H9 (cell line): Measurements from ENCODE around the gene ALG9. TPM values are rescaled to one million over a fixed set of nuclear protein-coding genes. Genes with fewer than 3 reads are reported as not detected.
A peak's percentile ranks its signal among the peaks of the same experiment; 100 is the strongest.

Source experiments
- DNase-seq: peaks from one replicate; pipeline ENCODE4 v3.0.0-alpha.2; 2017
- H2AFZ ChIP-seq: one replicate; pipeline ENCODE4 v1.6.1; 2013; ENCODE audit warnings: mild to moderate bottlenecking, low read length, control low read depth, moderate library complexity
- H2AK5ac ChIP-seq: 2 replicates; pipeline ENCODE4 v1.6.1; 2013; ENCODE audit warnings: low read length, control low read depth, mixed read lengths; ENCODE audit not compliant: insufficient read length
- H2BK120ac ChIP-seq: one replicate; pipeline ENCODE4 v1.6.1; 2013; ENCODE audit warnings: low read depth, mild to moderate bottlenecking, low read length, control low read depth, inconsistent platforms; ENCODE audit not compliant: poor library complexity, severe bottlenecking
- H2BK12ac ChIP-seq: 2 replicates; pipeline ENCODE4 v1.6.1; 2013; ENCODE audit warnings: low read length, control low read depth, mixed read lengths, low read depth; ENCODE audit not compliant: insufficient read length
- H2BK15ac ChIP-seq: 2 replicates; pipeline ENCODE4 v1.6.1; 2013; ENCODE audit warnings: low read depth, low read length, control low read depth
- H2BK20ac ChIP-seq: one replicate; pipeline ENCODE4 v1.6.1; 2013; ENCODE audit warnings: low read depth, mild to moderate bottlenecking, low read length, control low read depth, inconsistent platforms; ENCODE audit not compliant: poor library complexity, severe bottlenecking
- H2BK5ac ChIP-seq: 2 replicates; pipeline ENCODE4 v1.6.1; 2013; ENCODE audit warnings: low read length, control low read depth, mixed read lengths; ENCODE audit not compliant: insufficient read length
- H3K14ac ChIP-seq: 2 replicates; pipeline ENCODE4 v1.6.1; 2013; ENCODE audit warnings: low read length, control low read depth; ENCODE audit not compliant: insufficient read depth
- H3K18ac ChIP-seq: 2 replicates; pipeline ENCODE4 v1.6.1; 2013; ENCODE audit warnings: low read depth, mild to moderate bottlenecking, mixed read lengths, low read length, control low read depth; ENCODE audit not compliant: insufficient read length
- H3K23ac ChIP-seq: 2 replicates; pipeline ENCODE4 v1.6.1; 2013; ENCODE audit warnings: low read length, control low read depth, mixed read lengths, low read depth; ENCODE audit not compliant: insufficient read length
- H3K23me2 ChIP-seq: 2 replicates; pipeline ENCODE4 v1.6.1; 2013; ENCODE audit warnings: low read depth, mild to moderate bottlenecking, mixed read lengths, low read length, control low read depth; ENCODE audit not compliant: insufficient read length, poor library complexity, severe bottlenecking
- H3K27ac ChIP-seq: 2 replicates; pipeline ENCODE4 v1.5.1; 2013; ENCODE audit warnings: low read length, control low read depth, mixed read lengths, low read depth; ENCODE audit not compliant: insufficient read length
- H3K27me3 ChIP-seq: 2 replicates; pipeline ENCODE4 v1.6.1; 2013; ENCODE audit warnings: low read length, control low read depth, inconsistent platforms; ENCODE audit not compliant: insufficient read depth
- H3K4ac ChIP-seq: 2 replicates; pipeline ENCODE4 v1.6.1; 2013; ENCODE audit warnings: low read depth, mild to moderate bottlenecking, control low read depth, inconsistent platforms, low read length, moderate library complexity
- H3K4me1 ChIP-seq: 2 replicates; pipeline ENCODE4 v1.6.1; 2013; ENCODE audit warnings: low read length, control low read depth, inconsistent platforms; ENCODE audit not compliant: insufficient read depth
- H3K4me2 ChIP-seq: 2 replicates; pipeline ENCODE4 v1.6.1; 2013; ENCODE audit warnings: low read length, control low read depth, mixed read lengths; ENCODE audit not compliant: insufficient read length, insufficient read depth
- H3K56ac ChIP-seq: 2 replicates; pipeline ENCODE4 v1.6.1; 2013; ENCODE audit warnings: low read depth, mild to moderate bottlenecking, mixed read lengths, low read length, control low read depth; ENCODE audit not compliant: insufficient read length
- H3K79me1 ChIP-seq: 2 replicates; pipeline ENCODE4 v1.6.1; 2013; ENCODE audit warnings: low read depth, mild to moderate bottlenecking, moderate library complexity, low read length, control low read depth, inconsistent platforms; ENCODE audit not compliant: insufficient read depth, poor library complexity, severe bottlenecking
- H3K79me2 ChIP-seq: 2 replicates; pipeline ENCODE4 v1.6.1; 2013; ENCODE audit warnings: low read length, control low read depth, inconsistent platforms; ENCODE audit not compliant: insufficient read depth
- H3K9ac ChIP-seq: 2 replicates; pipeline ENCODE4 v1.6.1; 2013; ENCODE audit warnings: low read length, control low read depth, mixed read lengths; ENCODE audit not compliant: insufficient read length; ENCODE audit errors: extremely low read depth
- H3K9me3 ChIP-seq: one replicate; pipeline ENCODE4 v1.6.1; 2013; ENCODE audit warnings: low read depth, low read length, inconsistent platforms; ENCODE audit not compliant: control insufficient read depth
- H3T11ph ChIP-seq: one replicate; pipeline ENCODE4 v1.6.1; 2013; ENCODE audit warnings: mild to moderate bottlenecking, low read length, control low read depth, inconsistent platforms
- H4K20me1 ChIP-seq: one replicate; pipeline ENCODE4 v1.6.1; 2013; ENCODE audit not compliant: control insufficient read depth, insufficient read length, insufficient read depth
- H4K5ac ChIP-seq: 2 replicates; pipeline ENCODE4 v1.6.1; 2013; ENCODE audit warnings: low read depth, mild to moderate bottlenecking, mixed read lengths, low read length, control low read depth; ENCODE audit not compliant: insufficient read length
- H4K8ac ChIP-seq: replicated peaks from 2 replicates; pipeline ENCODE4 v1.6.1; 2013; ENCODE audit warnings: low read length, control low read depth, mixed read lengths, low read depth; ENCODE audit not compliant: insufficient read length
- H4K91ac ChIP-seq: 2 replicates; pipeline ENCODE4 v1.6.1; 2013; ENCODE audit warnings: low read depth, mild to moderate bottlenecking, moderate library complexity, mixed read lengths, low read length, control low read depth; ENCODE audit not compliant: insufficient read length
- H3K27ac Mint-ChIP-seq, 3 experiments: 2 replicates in 2 of 3; 3 replicates in 1 of 3; pipeline ENCODE4 v1.8.0; 2020 to 2021; ENCODE audit warnings: mixed read lengths in 3 of 3, mild to moderate bottlenecking in 1 of 3, moderate library complexity in 1 of 3
- H3K27me3 Mint-ChIP-seq: 2 replicates; pipeline ENCODE4 v1.8.0; 2021; ENCODE audit warnings: low read depth, mild to moderate bottlenecking, moderate library complexity, mixed read lengths
- H3K36me3 Mint-ChIP-seq, 3 experiments: 2 replicates in 2 of 3; 3 replicates in 1 of 3; pipeline ENCODE4 v1.8.0; 2020 to 2021; ENCODE audit warnings: low read depth in 3 of 3, mixed read lengths in 3 of 3; ENCODE audit not compliant: insufficient read depth in 1 of 3
- H3K4me1 Mint-ChIP-seq, 2 experiments: 2 replicates each; pipeline ENCODE4 v1.8.0; 2020; ENCODE audit warnings: mixed read lengths in 2 of 2
- H3K4me3 Mint-ChIP-seq, 2 experiments: 2 replicates in 1 of 2; 3 replicates in 1 of 2; pipeline ENCODE4 v1.8.0; 2020 to 2021; ENCODE audit warnings: mild to moderate bottlenecking in 2 of 2, mixed read lengths in 2 of 2, moderate library complexity in 1 of 2
- H3K9me3 Mint-ChIP-seq, 2 experiments: 2 replicates in 1 of 2; 3 replicates in 1 of 2; pipeline ENCODE4 v1.8.0; 2020; ENCODE audit warnings: mild to moderate bottlenecking in 2 of 2, mixed read lengths in 2 of 2, moderate library complexity in 1 of 2
- WGBS: extraction: QIAGEN DNeasy Blood & Tissue Kit; methylation state at CpG from one replicate; pipeline ENCODE4 v1.1.7; 2013; ENCODE audit warnings: missing lambda C conversion rate, low lambda C conversion rate, mixed read lengths; ENCODE audit not compliant: insufficient read length; ENCODE audit errors: extremely low coverage; 5-methylcytosine and 5-hydroxymethylcytosine counted together
- total RNA-seq: library from RNA; stranded (reverse); gene quantifications from 2 replicates; pipeline ENCODE4 v1.2.1, GENCODE V29; 2021
- TF ChIP-seq, protein P1 (sequence below): fragments of 200-600 bp; sonication (generic); conservative IDR thresholded peaks from 3 replicates; pipeline ENCODE4 v1.8.0; 2021; ENCODE audit warnings: antibody characterized with exemption, mild to moderate bottlenecking

The ALG9 gene
- total RNA-seq, 1 experiment from 2014 or later, result 26.0 TPM

DNA sequence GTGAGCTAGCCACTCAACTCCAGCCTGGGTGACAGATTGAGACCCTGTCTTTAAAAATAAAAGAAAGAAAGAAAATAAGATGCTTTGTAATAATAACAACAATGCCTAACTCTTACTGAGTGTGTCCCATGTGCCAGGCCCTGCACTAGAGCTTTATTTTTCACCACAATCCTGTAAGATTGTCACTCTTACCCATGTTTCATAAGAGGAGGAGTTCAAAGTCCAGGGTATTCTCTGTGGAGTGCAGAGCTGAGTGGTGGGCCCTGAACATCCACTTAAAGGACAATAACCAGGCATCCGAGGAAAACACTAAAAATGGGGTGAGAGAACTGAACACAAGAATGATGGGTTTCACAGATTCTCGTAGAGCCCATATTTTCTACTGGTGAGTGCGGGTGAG, 46.4 kb upstream of the ALG9 start:
- Histone ChIP-seq H3K4me2 (no peak overlapping the region), H3K56ac (no peak overlapping the region), H3K27me3 (no peaks in the 10 kb centered on the region), H4K8ac (no peak overlapping the region), H4K5ac (no peak overlapping the region), H3K14ac (no peak overlapping the region), H4K91ac (no peak overlapping the region), H3K79me1 (no peaks in the 10 kb centered on the region), H4K20me1 (no peaks in the 10 kb centered on the region), H3K4me1 (no peaks in the 10 kb centered on the region), H2AK5ac (no peak overlapping the region), H3K9me3 (no peaks in the 10 kb centered on the region), H2BK5ac (no peak overlapping the region), H3K23ac (no peak overlapping the region), H3K18ac (no peak overlapping the region), H2BK12ac (no peak overlapping the region), H3T11ph (no peak overlapping the region), H3K27ac (no peak overlapping the region), H3K4ac (no peak overlapping the region), H2AFZ (peak overlapping the region; percentile 32), H3K23me2 (no peaks in the 10 kb centered on the region), H2BK120ac (no peak overlapping the region), H2BK15ac (no peak overlapping the region), H3K9ac (peak overlapping the region; percentile 9), H3K79me2 (no peaks in the 10 kb centered on the region), H2BK20ac (no peak overlapping the region)
- Mint-ChIP-seq H3K4me3 (no peak overlapping the region), H3K27me3 (no peaks in the 10 kb centered on the region), H3K9me3 (no peaks in the 10 kb centered on the region), H3K36me3 (no peaks in the 10 kb centered on the region), H3K4me1 (peaks cover 17 to 29% of the 10 kb centered on the region in 2 experiments), H3K27ac (peak overlapping the region in 1 of 3 experiments; percentile 40; a peak in 1 of 7 replicates)
- TF ChIP-seq, protein P1, sequence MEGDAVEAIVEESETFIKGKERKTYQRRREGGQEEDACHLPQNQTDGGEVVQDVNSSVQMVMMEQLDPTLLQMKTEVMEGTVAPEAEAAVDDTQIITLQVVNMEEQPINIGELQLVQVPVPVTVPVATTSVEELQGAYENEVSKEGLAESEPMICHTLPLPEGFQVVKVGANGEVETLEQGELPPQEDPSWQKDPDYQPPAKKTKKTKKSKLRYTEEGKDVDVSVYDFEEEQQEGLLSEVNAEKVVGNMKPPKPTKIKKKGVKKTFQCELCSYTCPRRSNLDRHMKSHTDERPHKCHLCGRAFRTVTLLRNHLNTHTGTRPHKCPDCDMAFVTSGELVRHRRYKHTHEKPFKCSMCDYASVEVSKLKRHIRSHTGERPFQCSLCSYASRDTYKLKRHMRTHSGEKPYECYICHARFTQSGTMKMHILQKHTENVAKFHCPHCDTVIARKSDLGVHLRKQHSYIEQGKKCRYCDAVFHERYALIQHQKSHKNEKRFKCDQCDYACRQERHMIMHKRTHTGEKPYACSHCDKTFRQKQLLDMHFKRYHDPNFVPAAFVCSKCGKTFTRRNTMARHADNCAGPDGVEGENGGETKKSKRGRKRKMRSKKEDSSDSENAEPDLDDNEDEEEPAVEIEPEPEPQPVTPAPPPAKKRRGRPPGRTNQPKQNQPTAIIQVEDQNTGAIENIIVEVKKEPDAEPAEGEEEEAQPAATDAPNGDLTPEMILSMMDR, result no peak
- no CpG with 5 or more reads among the region's 3 CpGs for WGBS
- DNase-seq, result no peak
